Common myeloid progenitor, CD34-positive (primary cell): Measurements from ENCODE around the gene KLRB1.
"Not testable (repeated sequence)": the region's sequence is repeated elsewhere in the genome, so short reads cannot be mapped to it uniquely, and the experiment has no call there.

Experiments
- CTCF ChIA-PET: fragments of 350-600 bp; sonication (Branson Sonifier 250); formaldehyde crosslinking; loops from one replicate; lab custom pipeline; 2021; ENCODE audit warnings: antibody characterized with exemption; lab: Charles Lee
- POLR2A ChIA-PET: fragments of 350-600 bp; sonication (Branson Sonifier 250); formaldehyde crosslinking; loops from one replicate; lab custom pipeline; 2021; ENCODE audit warnings: antibody characterized with exemption; lab: Charles Lee
- DNase-seq, 3 donors: peaks; one replicate each; pipeline versions ENCODE4 v3.0.0 to v3.0.0-alpha.2; 2013
- H3K27ac ChIP-seq, 2 experiments: 1 replicate in 1 of 2; 2 replicates in 1 of 2; pipeline ENCODE4 v1.7.0; 2013; ENCODE audit warnings: inconsistent platforms in 2 of 2, low read length in 2 of 2, mild to moderate bottlenecking in 2 of 2, low read depth in 1 of 2, moderate library complexity in 1 of 2; ENCODE audit not compliant: severe bottlenecking in 2 of 2, insufficient read depth in 1 of 2, poor library complexity in 1 of 2
- H3K27me3 ChIP-seq, 5 experiments: replicated peaks in 2 of 5; 1 replicate in 3 of 5; 2 replicates in 2 of 5; pipeline versions ENCODE4 v1.6.1 to v1.7.0; 2013; ENCODE audit warnings: low read length in 4 of 5, mild to moderate bottlenecking in 2 of 5, moderate library complexity in 2 of 5, inconsistent platforms in 1 of 5; ENCODE audit not compliant: insufficient read depth in 5 of 5, control insufficient read depth in 4 of 5
- H3K36me3 ChIP-seq, 4 experiments: 1 replicate in 2 of 4; 2 replicates in 2 of 4; pipeline versions ENCODE4 v1.6.1 to v1.7.0; 2013; ENCODE audit warnings: low read length in 3 of 4, control low read depth in 1 of 4, mild to moderate bottlenecking in 1 of 4; ENCODE audit not compliant: control insufficient read depth in 4 of 4, insufficient read depth in 4 of 4
- H3K4me1 ChIP-seq, 4 experiments: 1 replicate in 3 of 4; 2 replicates in 1 of 4; pipeline versions ENCODE4 v1.6.1 to v1.7.1; 2013; ENCODE audit warnings: low read length in 3 of 4, mild to moderate bottlenecking in 3 of 4, control low read depth in 1 of 4, inconsistent platforms in 1 of 4, moderate library complexity in 1 of 4; ENCODE audit not compliant: control insufficient read depth in 4 of 4, insufficient read depth in 4 of 4; ENCODE audit errors: control extremely low read depth in 1 of 4
- H3K4me3 ChIP-seq, 7 experiments: 1 replicate in 4 of 7; 2 replicates in 3 of 7; pipeline versions ENCODE4 v1.5.1 to v1.7.0; 2013; ENCODE audit warnings: mild to moderate bottlenecking in 7 of 7, low read length in 6 of 7, moderate library complexity in 6 of 7, inconsistent platforms in 2 of 7, low read depth in 2 of 7, control low read depth in 1 of 7; ENCODE audit not compliant: insufficient read depth in 4 of 7, control insufficient read depth in 1 of 7; ENCODE audit errors: extremely low read depth in 1 of 7
- H3K9me3 ChIP-seq, 5 experiments: 1 replicate in 4 of 5; 2 replicates in 1 of 5; pipeline versions ENCODE4 v1.6.1 to v1.7.1; 2013; ENCODE audit warnings: low read length in 4 of 5, mild to moderate bottlenecking in 2 of 5, inconsistent platforms in 1 of 5, low read depth in 1 of 5, moderate library complexity in 1 of 5; ENCODE audit not compliant: control insufficient read depth in 4 of 5, insufficient read depth in 2 of 5; ENCODE audit errors: control extremely low read depth in 1 of 5
- WGBS: methylation state at CpG from one replicate; pipeline ENCODE4 v1.1.5; 2013; ENCODE audit not compliant: insufficient coverage; 5-methylcytosine and 5-hydroxymethylcytosine counted together

The KLRB1 gene

DNA sequence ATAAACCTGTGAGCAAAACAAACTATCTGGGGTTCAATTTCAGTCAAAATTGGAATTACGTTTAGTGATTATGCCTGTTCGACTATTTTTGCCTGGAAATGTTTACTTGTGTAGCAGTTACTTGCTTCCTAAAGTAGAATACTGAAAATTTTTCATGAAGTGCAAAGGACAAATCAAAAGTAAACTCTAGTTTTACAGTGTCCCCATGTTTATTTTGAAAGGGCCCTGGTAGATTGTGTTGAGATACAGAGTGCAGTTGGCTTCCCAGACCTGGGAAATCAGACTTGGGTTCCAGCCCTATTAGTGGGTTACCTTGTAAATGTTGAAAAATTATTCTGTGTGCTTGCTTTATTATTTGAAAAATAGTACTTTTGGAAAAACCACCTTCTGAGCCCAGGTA lies 17.3 kb downstream of the KLRB1 start:
- H3K4me1 ChIP-seq, result no peaks in the 10 kb centered on the region
- ChIA-PET POLR2A (no interaction called here), CTCF (no interaction called here)
- H3K4me3 ChIP-seq, result no peak overlapping the region
- DNase-seq, result no peak
- no peaks in the 10 kb centered on the region for H3K27me3 ChIP-seq
- H3K27ac ChIP-seq, result no peak overlapping the region
- no CpG with 5 or more reads among the region's 2 CpGs for WGBS
- peaks cover 0 to 2% (median 0%) of the 10 kb centered on the region in 4 experiments for H3K36me3 ChIP-seq
- peaks cover 0 to 1% (median 0%) of the 10 kb centered on the region in 5 experiments for H3K9me3 ChIP-seq

DNA sequence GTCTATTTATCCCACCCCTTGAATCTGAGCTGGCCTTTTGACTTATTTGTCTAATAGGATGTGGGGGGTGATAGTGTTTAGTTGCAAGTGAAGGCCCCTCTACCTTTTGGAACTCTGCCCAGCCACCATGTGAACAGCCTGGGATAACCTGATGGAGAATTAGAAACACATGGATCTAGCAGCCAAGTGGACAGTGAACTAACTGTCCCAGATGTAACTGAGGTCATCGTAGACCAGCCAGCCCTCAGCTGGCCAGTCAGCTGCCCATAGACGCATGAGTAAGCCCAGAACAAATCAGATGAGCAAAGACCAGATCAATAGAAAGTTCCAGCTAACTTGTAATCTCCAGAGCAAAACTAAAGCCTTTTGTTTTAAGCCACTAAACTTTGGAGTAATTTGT lies 19.0 kb downstream of the KLRB1 start:
- Histone ChIP-seq H3K4me3 (no peak overlapping the region), H3K36me3 (peaks cover 0 to 2% (median 0%) of the 10 kb centered on the region in 4 experiments), H3K9me3 (peaks cover 0 to 1% (median 0%) of the 10 kb centered on the region in 5 experiments), H3K27me3 (no peaks in the 10 kb centered on the region), H3K4me1 (no peaks in the 10 kb centered on the region), H3K27ac (no peak overlapping the region)
- WGBS, result no CpG with 5 or more reads among the region's 2 CpGs
- CTCF ChIA-PET, result no interaction called here
- POLR2A ChIA-PET, result no interaction called here
- DNase-seq, result no peak

DNA sequence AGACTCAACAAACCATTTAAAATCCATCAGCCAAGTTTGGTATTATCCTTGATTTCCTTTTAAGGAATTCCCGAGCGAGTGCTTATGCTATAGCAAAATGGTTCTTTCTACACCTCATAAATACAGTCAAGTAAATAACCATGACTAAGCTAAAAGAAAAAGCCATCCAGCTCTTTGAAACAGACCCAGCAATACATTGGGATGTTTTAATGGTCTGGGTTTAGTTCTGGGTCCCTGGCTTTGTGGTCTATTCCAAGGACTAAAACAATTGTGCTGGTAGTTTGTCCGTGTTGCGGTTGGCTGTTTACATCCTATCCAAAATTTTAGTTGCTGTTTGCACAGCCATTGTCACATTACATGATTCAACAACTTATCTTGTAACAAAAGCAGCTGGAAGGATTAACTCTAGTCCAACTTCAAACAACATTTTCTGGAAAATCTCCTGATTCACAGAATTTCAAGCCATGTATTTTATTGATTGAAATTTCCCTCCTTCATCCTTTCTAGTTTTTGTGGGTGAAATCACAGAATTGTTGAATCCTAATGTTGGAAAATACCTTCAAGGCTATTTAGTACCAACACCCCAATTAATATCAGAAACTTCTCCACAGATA lies 19.6 kb downstream of the KLRB1 start:
- WGBS, result 100% methylated on average over 2 of the region's 4 CpGs

GRCh38 chr12:9577729-9578128 lies 30.0 kb downstream of the KLRB1 start:
- H3K27ac ChIP-seq, H3K36me3 ChIP-seq, H3K9me3 ChIP-seq, H3K4me3 ChIP-seq, H3K27me3 ChIP-seq, CTCF ChIA-PET, H3K4me1 ChIP-seq, DNase-seq, POLR2A ChIA-PET: not testable (repeated sequence)
- WGBS, result no CpG with 5 or more reads among the region's 5 CpGs

More for the DNA sequence above, 19.6 kb downstream of the KLRB1 start:
- H3K36me3 ChIP-seq, result peaks cover 0 to 2% (median 0%) of the 10 kb centered on the region in 4 experiments
- no peaks in the 10 kb centered on the region for H3K27me3 ChIP-seq
- POLR2A ChIA-PET, result interaction anchor here (1.0 kb wide), 1 partner anchor 115 kb away, joined by 3 read pairs; no protein-coding TSS in a partner anchor
- H3K4me3 ChIP-seq, result no peak overlapping the region
- CTCF ChIA-PET, result no interaction called here
- H3K4me1 ChIP-seq, result no peaks in the 10 kb centered on the region
- peaks cover 0 to 1% (median 0%) of the 10 kb centered on the region in 5 experiments for H3K9me3 ChIP-seq
- no peak for DNase-seq
- no peak overlapping the region for H3K27ac ChIP-seq

DNA sequence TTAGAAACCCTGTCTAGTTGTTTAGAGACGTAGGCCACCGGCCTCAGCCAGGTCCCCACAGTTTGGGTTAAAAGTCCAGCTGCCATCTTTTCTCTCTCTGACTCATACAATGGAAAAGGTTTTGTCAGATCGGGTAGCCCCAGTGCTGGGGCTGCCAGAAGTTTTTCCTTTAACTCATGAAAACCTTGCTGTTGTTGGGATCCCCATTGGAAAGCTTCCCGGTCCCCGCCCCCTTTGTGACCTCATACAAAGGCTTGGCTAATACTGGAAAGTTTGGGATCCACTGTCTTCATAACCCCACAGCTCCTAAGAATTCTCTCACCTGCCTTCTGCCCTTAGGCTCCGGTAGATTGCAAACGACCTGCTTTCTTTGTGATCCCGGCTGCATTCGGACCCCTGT lies 40.6 kb downstream of the KLRB1 start:
- CTCF ChIA-PET, H3K27me3 ChIP-seq, H3K27ac ChIP-seq, H3K4me3 ChIP-seq, H3K9me3 ChIP-seq, H3K4me1 ChIP-seq, POLR2A ChIA-PET, H3K36me3 ChIP-seq, DNase-seq: not testable (repeated sequence)
- 100% methylated on average over 4 of the region's 9 CpGs for WGBS

DNA sequence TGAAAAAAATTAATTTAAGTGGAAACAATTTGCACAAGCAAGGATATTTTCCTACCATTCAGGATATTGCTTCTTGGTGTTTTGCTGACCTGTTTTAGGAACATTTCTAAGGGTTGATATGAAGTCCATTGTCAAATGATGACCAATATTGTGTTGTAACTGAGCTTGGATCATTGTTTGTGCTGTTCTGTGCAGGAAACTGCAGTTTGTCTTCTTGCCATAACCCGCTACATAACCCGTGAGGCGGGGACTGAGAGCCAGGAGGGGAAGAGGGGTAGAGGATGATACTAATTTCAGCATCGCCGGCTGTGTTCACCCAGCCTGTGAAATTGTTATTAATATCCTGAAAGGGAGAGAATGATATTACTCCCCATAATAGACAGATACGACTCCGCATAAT lies 41.6 kb downstream of the KLRB1 start:
- H3K27me3 ChIP-seq, CTCF ChIA-PET, H3K4me1 ChIP-seq, H3K4me3 ChIP-seq, H3K27ac ChIP-seq, H3K36me3 ChIP-seq, H3K9me3 ChIP-seq, POLR2A ChIA-PET, DNase-seq: not testable (repeated sequence)
- WGBS, result no CpG with 5 or more reads among the region's 7 CpGs

DNA sequence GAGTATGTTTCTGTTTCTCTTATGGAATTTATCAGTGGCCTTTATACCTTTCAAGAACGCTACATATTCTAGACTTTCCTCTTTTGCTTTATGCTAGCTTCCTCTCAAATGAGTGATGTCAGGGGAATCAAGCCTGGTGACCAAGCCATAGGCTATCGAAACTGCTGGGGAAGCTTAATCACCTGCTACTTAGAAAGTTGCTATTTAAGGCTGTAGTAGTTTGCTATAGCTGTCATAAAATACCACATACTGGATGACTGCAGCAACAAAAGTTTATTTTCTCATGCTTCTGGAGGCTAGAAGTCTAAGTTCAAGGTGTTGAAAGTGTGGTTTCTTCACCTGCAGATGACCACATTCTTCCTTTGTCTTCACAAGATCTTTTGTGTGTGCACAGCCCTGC lies 43.3 kb downstream of the KLRB1 start:
- H3K36me3 ChIP-seq, H3K9me3 ChIP-seq, DNase-seq, H3K27ac ChIP-seq, H3K4me1 ChIP-seq, CTCF ChIA-PET, POLR2A ChIA-PET, H3K27me3 ChIP-seq, H3K4me3 ChIP-seq: not testable (repeated sequence)
- no CpG with 5 or more reads among the region's 2 CpGs for WGBS
